ENCODE measurements around the gene ARPP21.

The ARPP21 gene

GRCh38 chr3:35677797-35678196 is 38.5 kb downstream of the ARPP21 start:
- DNase-seq = no peak

DNA sequence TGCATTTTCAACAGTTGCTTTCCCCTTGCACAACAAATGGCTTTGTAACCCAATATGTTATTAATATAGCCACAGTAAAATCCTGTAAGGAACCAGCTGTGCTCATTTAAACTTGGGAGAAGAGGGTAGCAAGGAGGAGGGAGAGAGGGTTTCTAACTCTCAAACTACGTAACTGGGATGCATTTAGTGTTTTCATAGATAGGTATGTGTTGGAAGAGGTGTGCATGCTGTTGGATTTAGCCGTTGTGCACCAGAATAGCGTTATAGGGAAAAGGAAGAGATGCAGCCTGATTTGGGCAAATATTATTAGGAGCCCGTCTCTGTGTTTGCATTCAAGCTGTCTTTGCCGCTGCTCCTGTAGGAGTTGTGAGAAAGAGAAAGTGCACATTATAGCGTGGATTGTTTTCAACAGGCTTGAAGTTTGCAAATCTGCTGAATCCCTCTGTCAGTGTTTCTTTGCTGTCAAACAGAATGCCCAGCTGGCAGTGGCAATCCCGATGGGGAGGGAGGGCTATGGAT is 39.4 kb downstream of the ARPP21 start:
- DNase-seq = no peak

DNA sequence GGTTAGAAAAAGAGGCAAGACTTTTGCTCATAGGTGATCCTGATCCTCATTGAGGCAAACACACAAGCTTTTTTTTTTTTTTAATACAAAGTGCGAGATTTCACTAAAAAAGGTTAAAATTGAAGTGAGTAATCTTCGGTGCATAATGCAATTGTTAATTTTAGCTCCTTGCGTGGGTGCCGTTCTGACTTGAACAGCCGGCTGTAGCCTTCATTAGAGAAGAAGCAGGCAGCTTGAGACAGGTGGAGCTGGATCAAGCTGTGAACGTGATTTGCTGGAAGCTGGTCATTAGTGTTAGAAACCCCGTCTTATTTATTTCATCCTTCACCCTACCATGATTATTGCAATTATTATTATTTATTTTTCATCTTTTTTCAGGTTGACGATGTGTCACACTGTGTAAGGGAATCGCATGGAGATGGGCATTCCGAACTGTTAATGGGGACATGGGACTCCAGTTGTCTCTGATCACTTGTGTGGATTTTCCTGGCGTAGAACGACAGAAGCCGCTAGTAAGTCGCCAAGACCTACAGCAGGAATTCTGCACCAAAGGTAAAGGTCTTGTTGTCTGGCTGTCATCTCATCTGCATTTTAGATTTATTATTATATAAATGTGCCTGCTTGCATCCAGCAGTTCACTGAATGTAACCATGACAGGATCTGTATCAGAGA is 40.2 kb downstream of the ARPP21 start:
- no peak for DNase-seq

DNA sequence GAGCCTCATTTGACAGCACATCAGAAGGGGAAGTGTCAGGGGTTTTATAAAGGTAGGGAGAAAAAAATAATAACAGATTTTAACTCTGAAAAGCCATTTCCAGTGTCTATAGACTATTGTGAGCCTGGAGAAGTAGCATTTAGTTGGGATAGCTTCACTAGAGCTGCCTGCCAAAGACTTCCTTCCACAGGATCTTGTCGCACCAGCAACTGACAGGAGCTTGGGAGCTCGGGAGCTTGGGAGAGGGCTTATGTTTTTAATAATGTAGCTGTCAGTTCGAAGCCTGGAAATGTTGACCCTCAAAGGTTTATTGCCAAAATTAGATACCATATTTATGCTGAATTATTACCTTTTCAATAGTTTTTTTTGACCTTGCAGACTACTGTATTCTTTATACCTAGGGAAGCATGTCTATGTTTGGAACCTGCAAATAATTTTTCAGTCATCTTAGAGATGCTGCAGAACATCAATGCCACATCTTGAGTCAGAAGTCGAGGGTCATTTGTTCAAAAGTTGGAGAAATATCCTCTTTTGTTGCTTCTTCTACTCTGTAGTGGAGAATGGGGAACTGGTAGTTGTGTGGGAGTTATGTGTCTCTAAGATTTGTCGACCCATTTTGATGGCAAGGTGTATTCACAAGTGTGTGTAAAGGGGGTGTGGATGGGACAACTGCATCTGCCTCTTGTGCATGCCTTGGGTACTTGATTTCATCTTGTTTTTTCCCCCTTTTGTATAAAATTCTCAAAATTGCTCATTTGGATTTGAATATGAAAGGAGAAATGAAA is 41.7 kb downstream of the ARPP21 start:
- DNase-seq = no peak

DNA sequence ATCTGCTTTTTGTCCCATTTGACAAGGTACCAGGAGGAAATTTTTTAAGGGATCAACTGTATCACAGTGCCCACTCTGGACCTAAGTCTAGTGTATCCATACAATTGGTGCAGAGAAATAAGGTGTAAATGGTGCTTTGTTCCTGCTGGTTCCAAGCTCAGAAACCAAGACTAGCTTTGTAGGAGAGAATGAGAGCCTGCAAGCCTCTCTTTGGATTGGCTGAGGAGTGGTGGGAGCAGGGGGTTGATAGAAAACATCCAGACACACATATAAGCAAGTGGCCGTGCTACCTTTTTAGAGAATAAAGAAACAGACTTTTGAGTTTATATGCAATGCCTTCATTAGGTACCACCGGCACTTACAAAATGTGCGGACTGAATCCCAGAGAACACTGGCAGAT is 45.8 kb downstream of the ARPP21 start:
- no peak for DNase-seq

DNA sequence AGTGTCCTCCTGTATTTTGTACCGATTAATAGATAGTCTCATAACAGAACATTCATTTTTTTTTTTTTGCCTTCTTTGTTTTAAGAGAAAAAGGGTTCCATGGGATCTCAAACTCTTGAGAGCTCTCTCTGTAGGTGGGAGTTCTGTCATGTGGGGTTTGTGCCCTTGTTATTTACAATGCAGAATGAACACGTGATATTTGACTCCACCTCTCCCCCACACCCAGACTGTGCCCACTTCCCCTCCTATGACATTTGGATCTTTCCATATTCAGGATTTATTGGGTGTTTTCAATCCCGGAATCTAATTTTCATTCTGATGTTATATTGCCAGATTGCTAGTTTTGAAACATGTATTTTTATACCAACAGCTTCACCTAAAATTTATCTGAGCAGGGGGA is 49.5 kb downstream of the ARPP21 start:
- DNase-seq = no peak

- no peak for DNase-seq
Observed at GRCh38 chr3:35690271-35690670, 50.9 kb downstream of the ARPP21 start.

DNA sequence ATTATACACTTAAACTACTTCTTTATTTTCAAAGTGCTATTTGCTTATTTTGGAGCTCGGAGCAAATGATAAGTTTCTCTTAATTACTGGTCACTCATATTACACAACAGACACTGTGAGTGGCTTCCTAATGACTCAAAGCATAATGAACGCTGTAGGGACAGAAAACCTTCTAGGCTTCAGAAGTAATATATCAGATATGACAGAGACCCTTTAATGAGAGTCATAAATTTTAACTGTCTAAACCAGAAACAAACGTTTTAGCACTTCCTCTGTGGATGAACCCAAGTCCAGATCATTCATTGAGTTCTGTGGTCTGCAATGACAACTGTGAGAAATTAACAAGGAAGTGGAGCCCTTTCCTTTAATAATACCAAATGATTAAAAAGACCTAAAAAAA is 66.6 kb downstream of the ARPP21 start:
- no peak for DNase-seq

DNA sequence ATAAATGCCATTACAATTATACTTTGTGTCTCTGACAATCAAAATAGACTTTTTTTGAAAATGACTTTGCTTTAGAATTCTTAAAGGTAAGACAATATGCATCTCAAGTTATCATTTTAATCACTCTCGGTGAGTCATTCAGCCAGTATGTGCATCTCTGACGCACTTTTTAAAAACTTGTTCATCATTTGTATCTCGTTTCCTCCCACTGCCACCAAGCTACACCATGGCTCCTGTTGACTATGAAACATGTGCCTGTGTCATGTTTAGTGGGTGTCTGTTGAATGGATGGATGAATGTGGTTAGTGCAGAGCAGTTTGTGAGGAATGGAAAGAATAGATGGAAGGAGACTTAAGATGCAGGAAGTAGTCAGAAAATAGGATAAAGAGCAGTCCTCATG is 68.6 kb downstream of the ARPP21 start:
- no peak for DNase-seq

GRCh38 chr3:35708394-35709271 is 69.3 kb downstream of the ARPP21 start:
- DNase-seq = no peak

DNA sequence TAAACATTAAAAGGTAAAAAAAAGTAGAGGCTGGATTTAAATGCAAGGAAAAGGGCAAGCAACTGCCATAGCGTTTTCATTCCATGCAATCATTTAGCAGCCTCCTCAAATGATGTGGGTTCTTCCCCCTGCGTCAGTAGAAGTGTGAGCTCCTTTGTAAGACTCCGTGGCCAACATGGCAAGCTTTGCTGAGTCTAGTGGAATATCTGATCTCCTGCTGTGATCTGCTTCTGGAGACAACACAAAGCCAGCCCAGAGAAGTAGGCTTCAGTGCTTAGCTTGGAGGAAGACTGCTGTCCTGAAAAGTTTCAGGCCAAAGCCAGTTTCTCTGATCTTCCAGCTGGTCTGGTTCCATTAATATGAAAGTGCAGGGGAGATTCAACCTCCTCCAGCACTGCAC is 70.4 kb downstream of the ARPP21 start:
- no peak for DNase-seq

GRCh38 chr3:35710554-35710953 is 71.2 kb downstream of the ARPP21 start:
- DNase-seq = no peak

DNA sequence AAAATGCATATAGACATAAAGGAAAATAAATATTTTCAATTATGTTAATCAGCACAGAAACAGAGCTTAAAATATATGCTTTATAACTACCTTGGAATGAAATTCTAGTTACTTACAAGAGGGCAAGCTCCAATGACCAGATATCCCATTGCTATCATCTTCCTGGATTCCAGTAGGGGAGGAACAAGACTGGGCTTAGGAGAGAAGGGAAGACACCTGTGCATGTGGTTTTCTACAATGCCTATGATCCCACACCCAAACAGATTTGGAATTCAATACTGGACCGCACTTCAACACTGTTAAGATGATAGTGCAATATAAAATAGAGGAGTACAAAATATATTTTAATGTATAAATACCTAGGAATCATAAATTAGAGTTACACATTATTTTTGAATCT is 79.6 kb downstream of the ARPP21 start:
- DNase-seq = no peak

DNA sequence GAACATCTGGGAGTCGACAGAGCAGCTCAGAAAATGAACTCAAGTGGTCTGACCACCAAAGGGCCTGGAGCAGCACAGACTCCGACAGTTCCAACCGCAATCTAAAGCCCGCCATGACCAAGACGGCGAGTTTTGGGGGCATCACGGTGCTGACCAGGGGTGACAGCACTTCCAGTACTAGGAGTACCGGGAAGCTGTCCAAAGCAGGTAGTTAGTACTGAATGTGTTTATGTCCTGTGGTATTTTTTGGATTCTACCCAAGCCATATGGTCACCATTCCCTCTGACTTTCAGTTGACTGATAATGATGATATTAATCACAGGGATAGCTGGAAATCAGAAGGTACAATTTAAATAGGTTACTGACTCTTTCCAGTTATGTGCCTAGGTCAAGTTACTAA is 82.3 kb downstream of the ARPP21 start:
- DNase-seq = no peak

- DNase-seq = no peak
Observed at GRCh38 chr3:35722902-35723301, 83.6 kb downstream of the ARPP21 start.

- DNase-seq = no peak
Observed at GRCh38 chr3:35723480-35724097, 84.3 kb downstream of the ARPP21 start.

- DNase-seq = no peak
Observed at GRCh38 chr3:35724106-35724505, 84.8 kb downstream of the ARPP21 start.

DNA sequence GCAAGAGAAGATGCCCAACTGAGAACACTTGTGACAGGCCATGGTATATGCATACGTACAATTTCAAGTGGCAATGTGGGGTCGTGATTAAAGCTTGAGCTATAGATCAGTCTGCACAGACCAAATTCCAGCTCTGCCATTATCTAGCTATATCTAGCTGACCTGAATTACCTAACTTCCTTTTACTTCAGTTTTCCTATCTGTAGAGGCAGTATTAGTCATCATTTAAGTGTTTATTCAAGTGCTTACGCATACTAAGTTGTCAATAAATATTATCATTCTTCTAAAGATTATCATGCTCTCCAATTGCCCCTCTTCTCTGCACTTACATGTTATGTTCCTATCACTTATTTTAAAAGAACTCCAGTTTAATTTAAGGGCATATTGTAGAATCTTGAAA is 87.9 kb downstream of the ARPP21 start:
- no peak for DNase-seq

GRCh38 chr3:35733341-35733740 is 94.0 kb downstream of the ARPP21 start:
- DNase-seq = no peak

DNA sequence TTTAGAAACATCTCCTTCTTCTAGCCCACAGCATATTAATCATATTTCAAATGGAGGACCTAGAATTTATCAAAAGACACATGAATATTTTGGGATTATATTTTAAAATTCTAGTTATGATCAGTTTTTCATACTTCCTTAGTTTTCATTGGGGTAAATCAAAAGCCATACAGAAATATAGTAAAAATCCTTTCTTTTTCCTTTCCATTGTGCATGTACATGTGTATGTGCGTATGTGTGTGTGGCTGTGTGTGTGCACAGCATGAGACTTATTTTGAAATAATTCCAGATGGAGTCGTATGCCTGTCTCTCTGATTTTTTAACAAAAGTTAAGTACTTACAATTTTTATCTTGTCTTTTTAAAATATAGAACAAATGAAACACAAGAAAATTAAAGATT is 94.5 kb downstream of the ARPP21 start:
- no peak for DNase-seq

DNA sequence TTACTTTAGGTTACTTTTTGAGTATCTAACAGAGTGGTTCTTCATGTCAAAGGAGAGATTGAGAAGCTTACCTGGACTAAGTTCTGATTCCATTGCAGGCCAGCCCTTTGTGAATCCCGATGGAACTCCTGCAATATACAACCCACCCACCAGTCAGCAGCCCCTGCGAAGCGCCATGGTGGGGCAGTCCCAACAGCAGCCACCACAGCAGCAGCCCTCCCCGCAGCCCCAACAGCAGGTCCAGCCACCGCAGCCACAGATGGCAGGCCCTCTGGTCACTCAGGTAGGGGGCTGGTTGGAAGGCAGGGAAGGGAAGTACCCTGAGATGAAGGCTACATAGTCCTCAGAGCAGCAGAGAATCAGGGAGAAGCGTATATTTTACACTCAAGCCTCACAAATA is 97.8 kb downstream of the ARPP21 start:
- DNase-seq = no peak

DNA sequence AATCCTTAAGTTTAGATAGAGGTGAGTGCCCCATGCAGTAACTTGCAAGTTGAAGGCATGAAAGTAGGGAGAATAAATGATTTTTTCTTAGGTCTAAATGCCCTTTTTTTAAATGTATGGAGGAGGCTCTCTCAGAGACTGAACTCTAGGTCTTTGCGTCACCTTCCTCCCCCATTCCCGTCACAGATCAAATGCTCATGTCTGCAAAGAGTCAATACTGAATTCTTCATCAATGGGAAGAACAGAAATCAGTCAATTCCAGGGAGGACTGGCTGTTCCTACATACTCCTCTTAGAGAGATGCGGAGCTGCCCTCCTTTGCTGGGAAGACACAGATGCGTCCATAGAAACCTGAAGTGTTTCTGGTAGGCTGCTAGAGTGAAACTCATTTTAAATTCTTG is 98.2 kb downstream of the ARPP21 start:
- DNase-seq = no peak

Measured in GOT3 (cell line).